Lower leg skin (tissue), 3 donors: ENCODE results near the gene NR0B2.

ENCODE experiments used
- CTCF ChIP-seq, 3 donors: fragments of 450-650 bp; IDR thresholded peaks; one replicate each; pipeline ENCODE4 v1.5.1; 2016; ENCODE audit warnings: antibody characterized with exemption in 3 of 3, mild to moderate bottlenecking in 3 of 3, moderate library complexity in 2 of 3
- POLR2A ChIP-seq, 2 donors: fragments of 450-650 bp; IDR thresholded peaks; one replicate each; pipeline ENCODE4 v1.6.1; 2016 to 2017; ENCODE audit warnings: antibody characterized with exemption in 2 of 2, mild to moderate bottlenecking in 1 of 2, moderate library complexity in 1 of 2

GRCh38 chr1:26911399-26912146 is 2.2 kb downstream of the NR0B2 start:
- TF ChIP-seq POLR2A (IDR thresholded peaks at IDR 0.05): no peak
- TF ChIP-seq CTCF (IDR thresholded peaks at IDR 0.05): no peak
